RKO (cell line): ENCODE data around the gene PDE11A.

Experiments used
- DNase-seq: peaks from one replicate; pipeline ENCODE4 v3.0.0-alpha.2; 2016; ENCODE audit warnings: low spot score

Gene PDE11A

GRCh38 chr2:177724398-177725287 is 347.9 kb downstream of the PDE11A start:
- peak; percentile 46 for DNase-seq

GRCh38 chr2:177723235-177723634 is 349.3 kb downstream of the PDE11A start:
- DNase-seq: no peak

GRCh38 chr2:177721818-177722567 is 350.6 kb downstream of the PDE11A start:
- no peak for DNase-seq

- no peak for DNase-seq
These were observed 351.5 kb downstream of the PDE11A start for GRCh38 chr2:177721087-177721486.

GRCh38 chr2:177717831-177718618 is 354.6 kb downstream of the PDE11A start:
- peak; percentile 12 for DNase-seq

GRCh38 chr2:177716484-177716883 is 356.1 kb downstream of the PDE11A start:
- no peak for DNase-seq

GRCh38 chr2:177715771-177716170 is 356.8 kb downstream of the PDE11A start:
- DNase-seq: no peak

GRCh38 chr2:177714704-177715103 is 357.9 kb downstream of the PDE11A start:
- no peak for DNase-seq

- DNase-seq: no peak
These were observed 360.1 kb downstream of the PDE11A start for GRCh38 chr2:177712462-177712861.

- DNase-seq: no peak
These were observed 360.9 kb downstream of the PDE11A start for GRCh38 chr2:177711483-177712265.

GRCh38 chr2:177710889-177711288 is 361.7 kb downstream of the PDE11A start:
- no peak for DNase-seq

- DNase-seq: no peak
These were observed 362.6 kb downstream of the PDE11A start for GRCh38 chr2:177709986-177710401.

GRCh38 chr2:177708660-177709444 is 363.7 kb downstream of the PDE11A start:
- DNase-seq: no peak

- DNase-seq: no peak
These were observed 364.5 kb downstream of the PDE11A start for GRCh38 chr2:177708106-177708505.

GRCh38 chr2:177705511-177706173 is 366.9 kb downstream of the PDE11A start:
- no peak for DNase-seq

- no peak for DNase-seq
These were observed 369.4 kb downstream of the PDE11A start for GRCh38 chr2:177703159-177703558.

- DNase-seq: no peak
These were observed 374.3 kb downstream of the PDE11A start for GRCh38 chr2:177698281-177698680.

- DNase-seq: no peak
These were observed 378.2 kb downstream of the PDE11A start for GRCh38 chr2:177694348-177694747.

- DNase-seq: no peak
These were observed 378.8 kb downstream of the PDE11A start for GRCh38 chr2:177693658-177694339.
